ENCODE results near the gene CCDC149.

Gene CCDC149

DNA sequence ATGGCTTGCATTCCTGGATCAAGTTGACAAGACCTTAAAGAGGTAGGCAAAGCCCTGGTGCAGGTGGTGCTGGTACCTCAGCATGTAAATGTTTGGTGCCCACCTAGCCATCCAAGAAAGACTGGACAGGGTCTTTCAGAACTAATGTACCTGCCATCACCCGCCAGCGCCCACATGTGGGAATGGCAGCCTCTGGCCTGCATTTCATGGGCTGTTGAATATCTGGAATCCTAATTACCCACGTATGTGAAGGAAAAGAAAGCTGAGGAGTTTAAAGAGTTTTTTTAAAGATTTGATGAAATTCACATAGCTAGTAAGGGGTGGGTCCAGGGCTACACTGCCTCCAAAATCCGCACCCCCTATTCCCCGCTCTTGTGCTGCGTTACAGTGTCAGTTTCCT, 8.6 kb upstream of the CCDC149 start:
- Histone ChIP-seq H3K27me3 (ENCODE audit: insufficient read depth, poor library complexity, severe bottlenecking) (no peaks in the 10 kb centered on the region), H3K27ac (replicated peaks) (no peak overlapping the region), H3K4me3 (replicated peaks; ENCODE audit: insufficient read depth, low read length) (no peak overlapping the region)
- DNase-seq (ENCODE audit: low read depth in 1 of 2, low spot score in 1 of 2) = no peak
- TF ChIP-seq SPI1 (IDR thresholded peaks at IDR 0.05; ENCODE audit: borderline replicate concordance, low read depth) (no peak), GABPA (IDR thresholded peaks at IDR 0.05; ENCODE audit: low read depth) (no peak), POLR2AphosphoS5 (IDR thresholded peaks at IDR 0.05; ENCODE audit: low read depth) (no peak)
- TF ChIP-seq, protein P1, sequence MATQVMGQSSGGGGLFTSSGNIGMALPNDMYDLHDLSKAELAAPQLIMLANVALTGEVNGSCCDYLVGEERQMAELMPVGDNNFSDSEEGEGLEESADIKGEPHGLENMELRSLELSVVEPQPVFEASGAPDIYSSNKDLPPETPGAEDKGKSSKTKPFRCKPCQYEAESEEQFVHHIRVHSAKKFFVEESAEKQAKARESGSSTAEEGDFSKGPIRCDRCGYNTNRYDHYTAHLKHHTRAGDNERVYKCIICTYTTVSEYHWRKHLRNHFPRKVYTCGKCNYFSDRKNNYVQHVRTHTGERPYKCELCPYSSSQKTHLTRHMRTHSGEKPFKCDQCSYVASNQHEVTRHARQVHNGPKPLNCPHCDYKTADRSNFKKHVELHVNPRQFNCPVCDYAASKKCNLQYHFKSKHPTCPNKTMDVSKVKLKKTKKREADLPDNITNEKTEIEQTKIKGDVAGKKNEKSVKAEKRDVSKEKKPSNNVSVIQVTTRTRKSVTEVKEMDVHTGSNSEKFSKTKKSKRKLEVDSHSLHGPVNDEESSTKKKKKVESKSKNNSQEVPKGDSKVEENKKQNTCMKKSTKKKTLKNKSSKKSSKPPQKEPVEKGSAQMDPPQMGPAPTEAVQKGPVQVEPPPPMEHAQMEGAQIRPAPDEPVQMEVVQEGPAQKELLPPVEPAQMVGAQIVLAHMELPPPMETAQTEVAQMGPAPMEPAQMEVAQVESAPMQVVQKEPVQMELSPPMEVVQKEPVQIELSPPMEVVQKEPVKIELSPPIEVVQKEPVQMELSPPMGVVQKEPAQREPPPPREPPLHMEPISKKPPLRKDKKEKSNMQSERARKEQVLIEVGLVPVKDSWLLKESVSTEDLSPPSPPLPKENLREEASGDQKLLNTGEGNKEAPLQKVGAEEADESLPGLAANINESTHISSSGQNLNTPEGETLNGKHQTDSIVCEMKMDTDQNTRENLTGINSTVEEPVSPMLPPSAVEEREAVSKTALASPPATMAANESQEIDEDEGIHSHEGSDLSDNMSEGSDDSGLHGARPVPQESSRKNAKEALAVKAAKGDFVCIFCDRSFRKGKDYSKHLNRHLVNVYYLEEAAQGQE (IDR thresholded peaks at IDR 0.05; ENCODE audit: insufficient replicate concordance, low read depth) = no peak
- TF ChIP-seq, protein P2, sequence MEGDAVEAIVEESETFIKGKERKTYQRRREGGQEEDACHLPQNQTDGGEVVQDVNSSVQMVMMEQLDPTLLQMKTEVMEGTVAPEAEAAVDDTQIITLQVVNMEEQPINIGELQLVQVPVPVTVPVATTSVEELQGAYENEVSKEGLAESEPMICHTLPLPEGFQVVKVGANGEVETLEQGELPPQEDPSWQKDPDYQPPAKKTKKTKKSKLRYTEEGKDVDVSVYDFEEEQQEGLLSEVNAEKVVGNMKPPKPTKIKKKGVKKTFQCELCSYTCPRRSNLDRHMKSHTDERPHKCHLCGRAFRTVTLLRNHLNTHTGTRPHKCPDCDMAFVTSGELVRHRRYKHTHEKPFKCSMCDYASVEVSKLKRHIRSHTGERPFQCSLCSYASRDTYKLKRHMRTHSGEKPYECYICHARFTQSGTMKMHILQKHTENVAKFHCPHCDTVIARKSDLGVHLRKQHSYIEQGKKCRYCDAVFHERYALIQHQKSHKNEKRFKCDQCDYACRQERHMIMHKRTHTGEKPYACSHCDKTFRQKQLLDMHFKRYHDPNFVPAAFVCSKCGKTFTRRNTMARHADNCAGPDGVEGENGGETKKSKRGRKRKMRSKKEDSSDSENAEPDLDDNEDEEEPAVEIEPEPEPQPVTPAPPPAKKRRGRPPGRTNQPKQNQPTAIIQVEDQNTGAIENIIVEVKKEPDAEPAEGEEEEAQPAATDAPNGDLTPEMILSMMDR (IDR thresholded peaks at IDR 0.05; ENCODE audit: insufficient read depth, low read length) = no peak

DNA sequence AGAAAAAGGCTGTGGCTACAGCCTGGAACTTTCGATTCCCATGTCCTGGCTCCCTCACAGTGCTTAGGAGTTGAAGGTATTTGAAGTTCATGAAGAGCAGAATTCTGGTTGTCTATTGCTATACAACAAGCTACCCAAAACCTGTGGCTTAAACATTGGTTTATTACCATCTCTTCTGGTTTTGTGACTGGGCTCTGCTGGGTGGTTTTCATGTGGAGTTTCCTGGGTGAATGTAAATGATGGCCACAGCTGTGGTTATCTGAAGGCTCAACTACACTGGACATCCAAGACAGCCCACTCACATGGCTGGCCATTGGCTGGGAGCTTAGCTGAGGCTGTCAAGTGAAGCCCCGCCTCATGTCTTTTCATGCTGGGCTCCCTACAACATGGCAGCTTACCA, 7.2 kb upstream of the CCDC149 start:
- Histone ChIP-seq H3K27ac (replicated peaks) (no peak overlapping the region), H3K27me3 (ENCODE audit: insufficient read depth, poor library complexity, severe bottlenecking) (no peaks in the 10 kb centered on the region), H3K4me3 (replicated peaks; ENCODE audit: insufficient read depth, low read length) (no peak overlapping the region)
- TF ChIP-seq GABPA (IDR thresholded peaks at IDR 0.05; ENCODE audit: low read depth) = no peak
- TF ChIP-seq SPI1 (IDR thresholded peaks at IDR 0.05; ENCODE audit: borderline replicate concordance, low read depth) = no peak
- TF ChIP-seq, protein P1 (IDR thresholded peaks at IDR 0.05; ENCODE audit: insufficient replicate concordance, low read depth) = no peak
- TF ChIP-seq, protein P2 (IDR thresholded peaks at IDR 0.05; ENCODE audit: insufficient read depth, low read length) = no peak
- TF ChIP-seq POLR2AphosphoS5 (IDR thresholded peaks at IDR 0.05; ENCODE audit: low read depth) = no peak
- DNase-seq (ENCODE audit: low read depth in 1 of 2, low spot score in 1 of 2) = no peak

DNA sequence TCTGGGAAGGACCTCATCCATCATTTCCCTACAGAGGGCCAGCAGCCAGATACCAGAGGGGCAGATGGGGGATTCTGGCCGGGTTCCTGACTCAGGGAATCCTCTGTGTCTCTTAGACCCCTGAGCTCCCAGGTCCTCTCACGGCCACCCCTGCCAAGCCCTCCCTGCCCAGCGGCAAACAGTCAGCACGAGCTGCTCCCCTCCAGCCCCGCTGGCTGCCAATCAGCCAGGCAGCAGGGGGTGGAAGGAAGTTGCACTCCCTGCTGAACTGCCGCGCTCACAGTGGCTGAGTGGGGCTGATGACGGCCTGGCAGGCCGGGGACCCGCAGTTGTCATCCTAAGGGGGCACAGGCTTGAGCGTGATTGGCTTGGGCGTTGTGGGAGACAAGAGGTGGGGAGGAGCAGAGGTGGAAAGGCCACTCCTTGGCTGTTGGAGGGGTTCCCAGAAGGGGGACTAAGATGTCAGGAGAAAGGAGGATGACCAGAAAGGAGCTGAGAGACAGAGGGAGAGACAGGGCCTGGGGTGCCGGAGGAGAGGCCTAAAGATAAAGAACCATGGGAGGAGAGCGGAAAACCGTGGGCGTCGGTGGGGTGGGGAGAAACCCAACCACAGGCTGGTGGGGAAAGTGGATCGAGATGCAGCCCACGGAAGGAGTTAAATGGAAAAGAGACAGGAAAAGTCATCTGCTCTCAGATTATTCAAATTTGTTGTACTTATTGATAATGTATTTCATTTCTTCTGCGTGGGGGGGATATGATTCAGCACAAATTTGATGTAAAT, 4.4 kb upstream of the CCDC149 start:
- Histone ChIP-seq H3K27ac (replicated peaks) (no peak overlapping the region), H3K4me3 (replicated peaks; ENCODE audit: insufficient read depth, low read length) (no peak overlapping the region), H3K27me3 (ENCODE audit: insufficient read depth, poor library complexity, severe bottlenecking) (no peaks in the 10 kb centered on the region)
- TF ChIP-seq SPI1 (IDR thresholded peaks at IDR 0.05; ENCODE audit: borderline replicate concordance, low read depth) = no peak
- TF ChIP-seq GABPA (IDR thresholded peaks at IDR 0.05; ENCODE audit: low read depth) = no peak
- TF ChIP-seq POLR2AphosphoS5 (IDR thresholded peaks at IDR 0.05; ENCODE audit: low read depth) = no peak
- TF ChIP-seq, protein P1 (IDR thresholded peaks at IDR 0.05; ENCODE audit: insufficient replicate concordance, low read depth) = no peak
- TF ChIP-seq, protein P2 (IDR thresholded peaks at IDR 0.05; ENCODE audit: insufficient read depth, low read length) = no peak
- no peak for DNase-seq (ENCODE audit: low read depth in 1 of 2, low spot score in 1 of 2)
